ENCODE data around the gene HSPA5. TPM values are rescaled to one million over a fixed set of nuclear protein-coding genes. Genes with fewer than 3 reads are reported as not detected.

HSPA5 gene
- total and polyA plus RNA-seq, 12 donors = 30.0 to 677 (median 102) TPM

GRCh38 chr9:125218621-125219020, 22.5 kb downstream of the HSPA5 start:
- no peak overlapping the region for H3K4me3 ChIP-seq
- peaks cover 0 to 8% of the 10 kb centered on the region in 2 donors for H3K36me3 ChIP-seq (replicated peaks in 1 of 2)
- TF ChIP-seq, protein P1, sequence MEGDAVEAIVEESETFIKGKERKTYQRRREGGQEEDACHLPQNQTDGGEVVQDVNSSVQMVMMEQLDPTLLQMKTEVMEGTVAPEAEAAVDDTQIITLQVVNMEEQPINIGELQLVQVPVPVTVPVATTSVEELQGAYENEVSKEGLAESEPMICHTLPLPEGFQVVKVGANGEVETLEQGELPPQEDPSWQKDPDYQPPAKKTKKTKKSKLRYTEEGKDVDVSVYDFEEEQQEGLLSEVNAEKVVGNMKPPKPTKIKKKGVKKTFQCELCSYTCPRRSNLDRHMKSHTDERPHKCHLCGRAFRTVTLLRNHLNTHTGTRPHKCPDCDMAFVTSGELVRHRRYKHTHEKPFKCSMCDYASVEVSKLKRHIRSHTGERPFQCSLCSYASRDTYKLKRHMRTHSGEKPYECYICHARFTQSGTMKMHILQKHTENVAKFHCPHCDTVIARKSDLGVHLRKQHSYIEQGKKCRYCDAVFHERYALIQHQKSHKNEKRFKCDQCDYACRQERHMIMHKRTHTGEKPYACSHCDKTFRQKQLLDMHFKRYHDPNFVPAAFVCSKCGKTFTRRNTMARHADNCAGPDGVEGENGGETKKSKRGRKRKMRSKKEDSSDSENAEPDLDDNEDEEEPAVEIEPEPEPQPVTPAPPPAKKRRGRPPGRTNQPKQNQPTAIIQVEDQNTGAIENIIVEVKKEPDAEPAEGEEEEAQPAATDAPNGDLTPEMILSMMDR (IDR thresholded peaks at IDR 0.05) = no peak
- no peak for TF ChIP-seq POLR2A (IDR thresholded peaks at IDR 0.05)
- no peaks in the 10 kb centered on the region for H3K27me3 ChIP-seq
- intact Hi-C loops (cut with DNase I) = no loop called here
- WGBS, 4 donors = 90 to 100% (median 98%) methylated on average over 3 of the region's 3 CpGs
- no peak for DNase-seq
- H3K4me1 ChIP-seq (replicated peaks in 1 of 2) = no peaks in the 10 kb centered on the region
- H3K27ac ChIP-seq = no peak overlapping the region
- no peaks in the 10 kb centered on the region for H3K9me3 ChIP-seq (replicated peaks in 1 of 3)

- WGBS, 4 donors = 82 to 88% (median 85%) methylated on average over 5 of the region's 5 CpGs
- DNase-seq = no peak
- Histone ChIP-seq H3K27ac (no peak overlapping the region), H3K9me3 (replicated peaks in 1 of 3) (no peaks in the 10 kb centered on the region), H3K36me3 (replicated peaks in 1 of 2) (peaks cover 0 to 23% of the 10 kb centered on the region in 2 donors), H3K4me1 (replicated peaks in 1 of 2) (no peaks in the 10 kb centered on the region), H3K4me3 (no peak overlapping the region), H3K27me3 (no peaks in the 10 kb centered on the region)
- intact Hi-C loops (cut with DNase I) = no loop called here
- TF ChIP-seq POLR2A (IDR thresholded peaks at IDR 0.05) = no peak
- TF ChIP-seq, protein P1 (IDR thresholded peaks at IDR 0.05) = no peak
These were observed 27.0 kb downstream of the HSPA5 start for GRCh38 chr9:125214186-125214585.

GRCh38 chr9:125204477-125204876, 36.7 kb downstream of the HSPA5 start:
- H3K36me3 ChIP-seq (replicated peaks in 1 of 2) = peaks cover 0 to 28% of the 10 kb centered on the region in 2 donors
- H3K4me3 ChIP-seq = no peak overlapping the region
- TF ChIP-seq, protein P1 (IDR thresholded peaks at IDR 0.05) = no peak
- TF ChIP-seq POLR2A (IDR thresholded peaks at IDR 0.05) = no peak
- H3K4me1 ChIP-seq (replicated peaks in 1 of 2) = peaks cover 0 to 7% of the 10 kb centered on the region in 2 donors
- H3K27ac ChIP-seq = no peak overlapping the region
- no peak for DNase-seq
- no peaks in the 10 kb centered on the region for H3K9me3 ChIP-seq (replicated peaks in 1 of 3)
- intact Hi-C loops (cut with DNase I) = no loop called here
- WGBS, 4 donors = 64 to 98% (median 95%) methylated on average over 3 of the region's 3 CpGs
- no peaks in the 10 kb centered on the region for H3K27me3 ChIP-seq

- no peaks in the 10 kb centered on the region for H3K9me3 ChIP-seq (replicated peaks in 1 of 3)
- DNase-seq = no peak
- TF ChIP-seq POLR2A (IDR thresholded peaks at IDR 0.05) = no peak
- WGBS, 4 donors = 74 to 100% (median 87%) methylated on average over 1 of the region's 1 CpG
- H3K36me3 ChIP-seq (replicated peaks in 1 of 2) = peaks cover 0 to 23% of the 10 kb centered on the region in 2 donors
- H3K4me1 ChIP-seq (replicated peaks in 1 of 2) = peaks cover 0 to 7% of the 10 kb centered on the region in 2 donors
- H3K27ac ChIP-seq = no peak overlapping the region
- no peaks in the 10 kb centered on the region for H3K27me3 ChIP-seq
- no peak overlapping the region for H3K4me3 ChIP-seq
- intact Hi-C loops (cut with DNase I) = no loop called here
These were observed 38.1 kb downstream of the HSPA5 start for GRCh38 chr9:125202846-125203618.

Measured in adrenal gland (tissue), 12 donors.